Prostate gland (tissue), 2 donors: ENCODE measurements around the gene RNF213. TPM values are rescaled to one million over a fixed set of nuclear protein-coding genes. Genes with fewer than 3 reads are reported as not detected.

Experiments used
- DNase-seq: peaks from one replicate; pipeline ENCODE4 v3.0.0-alpha.2; 2019; ENCODE audit warnings: low spot score
- H3K27ac ChIP-seq, 2 donors: fragments of 200-600 bp; sonication (generic); 2 replicates each; pipeline ENCODE4 v1.5.1; 2017 to 2019
- H3K27me3 ChIP-seq: fragments of 200-600 bp; sonication (generic); replicated peaks from 2 replicates; pipeline ENCODE4 v1.5.1; 2019; ENCODE audit not compliant: insufficient read depth
- H3K36me3 ChIP-seq, 2 donors: fragments of 200-600 bp; sonication (generic); 1 replicate in 1 of 2; 2 replicates in 1 of 2; pipeline versions ENCODE4 v1.5.1 to v1.8.1; 2017 to 2019
- H3K4me1 ChIP-seq: fragments of 200-600 bp; sonication (generic); replicated peaks from 2 replicates; pipeline ENCODE4 v1.5.1; 2019
- H3K4me3 ChIP-seq, 2 donors: fragments of 200-600 bp; sonication (generic); 2 replicates each; pipeline ENCODE4 v1.5.1; 2017 to 2019
- H3K9me3 ChIP-seq: fragments of 200-600 bp; sonication (generic); 2 replicates; pipeline ENCODE4 v1.5.1; 2017
- CTCF ChIP-seq, 4 experiments: fragments of 200-600 bp in 2 of 4; fragments of 450-650 bp in 2 of 4; sonication (generic) in 2 of 4; IDR thresholded peaks; 1 replicate in 3 of 4; 2 replicates in 1 of 4; pipeline ENCODE4 v1.5.1; 2016 to 2019; ENCODE audit warnings: antibody characterized with exemption in 4 of 4, mild to moderate bottlenecking in 2 of 4, moderate library complexity in 2 of 4
- POLR2A ChIP-seq: fragments of 450-650 bp; IDR thresholded peaks from one replicate; pipeline ENCODE4 v1.6.1; 2016; ENCODE audit warnings: antibody characterized with exemption, mild to moderate bottlenecking
- POLR2AphosphoS5 ChIP-seq: sonication (generic); formaldehyde crosslinking; IDR thresholded peaks from one replicate; pipeline ENCODE4 v1.6.1; 2017; ENCODE audit warnings: antibody characterized with exemption
- WGBS: methylation state at CpG from one replicate; pipeline ENCODE4 v1.1.5; 2018; 5-methylcytosine and 5-hydroxymethylcytosine counted together
- intact Hi-C: fragments of 100-400 bp; cut with DNase I; formaldehyde crosslinking; loops from one replicate; pipeline ENCODE4 v1.14.2; 2022
- total RNA-seq, 2 donors: library from RNA; depleted of rRNA; stranded (reverse); fragments of >200 nt; gene quantifications; one replicate each; pipeline ENCODE4 v1.1.0, GENCODE V29; 2016

Gene RNF213
- total RNA-seq, 2 donors from 2014 or later: 57.7 to 112 TPM

GRCh38 chr17:80228477-80228876 lies 32.2 kb upstream of the RNF213 start:
- 85% methylated on average over 14 of the region's 14 CpGs for WGBS
- Histone ChIP-seq H3K27me3 (no peaks in the 10 kb centered on the region), H3K36me3 (peaks cover 0 to 4% of the 10 kb centered on the region in 2 donors), H3K9me3 (no peaks in the 10 kb centered on the region), H3K4me3 (no peak overlapping the region), H3K4me1 (no peaks in the 10 kb centered on the region), H3K27ac (no peak overlapping the region)
- no peak for TF ChIP-seq POLR2AphosphoS5
- no peak for TF ChIP-seq POLR2A
- TF ChIP-seq CTCF (IDR thresholded peaks at IDR 0.05): no peak
- DNase-seq: no peak
- intact Hi-C loops: loop anchor here (10.0 kb wide), 1 partner anchor 224 kb away; no protein-coding TSS in a partner anchor

GRCh38 chr17:80229011-80229410 lies 31.6 kb upstream of the RNF213 start:
- Histone ChIP-seq H3K9me3 (no peaks in the 10 kb centered on the region), H3K27ac (no peak overlapping the region), H3K4me1 (no peaks in the 10 kb centered on the region), H3K4me3 (no peak overlapping the region), H3K36me3 (peaks cover 0 to 4% of the 10 kb centered on the region in 2 donors), H3K27me3 (no peaks in the 10 kb centered on the region)
- intact Hi-C loops: loop anchor here (10.0 kb wide), 1 partner anchor 224 kb away; no protein-coding TSS in a partner anchor
- no peak for DNase-seq
- WGBS: 93% methylated on average over 4 of the region's 4 CpGs
- TF ChIP-seq POLR2A: no peak
- no peak for TF ChIP-seq POLR2AphosphoS5
- no peak for TF ChIP-seq CTCF (IDR thresholded peaks at IDR 0.05)

GRCh38 chr17:80232438-80232837 lies 28.2 kb upstream of the RNF213 start:
- intact Hi-C loops: no loop called here
- Histone ChIP-seq H3K9me3 (no peaks in the 10 kb centered on the region), H3K27me3 (no peaks in the 10 kb centered on the region), H3K27ac (no peak overlapping the region), H3K36me3 (peaks cover 0 to 18% of the 10 kb centered on the region in 2 donors), H3K4me1 (no peaks in the 10 kb centered on the region), H3K4me3 (no peak overlapping the region)
- 100% methylated on average over 1 of the region's 1 CpG for WGBS
- TF ChIP-seq CTCF (IDR thresholded peaks at IDR 0.05): no peak
- TF ChIP-seq POLR2AphosphoS5: no peak
- TF ChIP-seq POLR2A: no peak
- no peak for DNase-seq

GRCh38 chr17:80233202-80233601 lies 27.4 kb upstream of the RNF213 start:
- no peak for DNase-seq
- no peak overlapping the region for H3K27ac ChIP-seq
- no peaks in the 10 kb centered on the region for H3K4me1 ChIP-seq
- no peaks in the 10 kb centered on the region for H3K9me3 ChIP-seq
- no peaks in the 10 kb centered on the region for H3K27me3 ChIP-seq
- intact Hi-C loops: no loop called here
- TF ChIP-seq CTCF (IDR thresholded peaks at IDR 0.05) (no peak), POLR2AphosphoS5 (no peak), POLR2A (no peak)
- H3K4me3 ChIP-seq: no peak overlapping the region
- H3K36me3 ChIP-seq: peaks cover 0 to 26% of the 10 kb centered on the region in 2 donors
- 98% methylated on average over 3 of the region's 3 CpGs for WGBS

- 87% methylated on average over 17 of the region's 17 CpGs for WGBS
- intact Hi-C loops: no loop called here
- H3K36me3 ChIP-seq: peaks cover 8 to 34% of the 10 kb centered on the region in 2 donors
Observed at GRCh38 chr17:80236911-80237310, 23.7 kb upstream of the RNF213 start.

More at GRCh38 chr17:80236911-80237310, 23.7 kb upstream of the RNF213 start:
- H3K27me3 ChIP-seq: no peaks in the 10 kb centered on the region
- H3K9me3 ChIP-seq: no peaks in the 10 kb centered on the region
- H3K4me3 ChIP-seq: no peak overlapping the region
- DNase-seq: no peak
- no peak overlapping the region for H3K27ac ChIP-seq
- TF ChIP-seq POLR2A: no peak
- H3K4me1 ChIP-seq: no peaks in the 10 kb centered on the region
